Mesenchymal stem cell (in vitro differentiated cells and primary cell): Measurements from ENCODE around the gene CLEC16A.

Source experiments
- DNase-seq: peaks from one replicate; pipeline ENCODE4 v3.0.0-alpha.2; 2013
- H2AFZ ChIP-seq: one replicate; pipeline ENCODE4 v1.6.1; 2013; ENCODE audit warnings: low read depth, mild to moderate bottlenecking, control low read depth, inconsistent platforms, low read length, moderate library complexity
- H2AK5ac ChIP-seq: 2 replicates; pipeline ENCODE4 v1.6.1; 2013; ENCODE audit warnings: low read length, moderate library complexity, mild to moderate bottlenecking, inconsistent platforms; ENCODE audit not compliant: severe bottlenecking
- H2BK120ac ChIP-seq: one replicate; pipeline ENCODE4 v1.6.1; 2013; ENCODE audit warnings: low read depth, mild to moderate bottlenecking, inconsistent platforms, low read length, moderate library complexity
- H2BK12ac ChIP-seq, 2 experiments: one replicate each; pipeline ENCODE4 v1.6.1; 2013; ENCODE audit warnings: inconsistent platforms in 2 of 2, low read length in 2 of 2, mild to moderate bottlenecking in 2 of 2, moderate library complexity in 2 of 2, control low read depth in 1 of 2
- H2BK15ac ChIP-seq: one replicate; pipeline ENCODE4 v1.6.1; 2013; ENCODE audit warnings: mild to moderate bottlenecking, low read depth, inconsistent platforms; ENCODE audit not compliant: poor library complexity, severe bottlenecking
- H2BK5ac ChIP-seq: 2 replicates; pipeline ENCODE4 v1.6.1; 2013; ENCODE audit warnings: low read depth, mild to moderate bottlenecking, low read length, control low read depth, inconsistent platforms; ENCODE audit not compliant: poor library complexity, severe bottlenecking
- H3K14ac ChIP-seq, 2 experiments: one replicate each; pipeline ENCODE4 v1.6.1; 2013; ENCODE audit warnings: inconsistent platforms in 2 of 2, low read length in 2 of 2, control low read depth in 1 of 2, mild to moderate bottlenecking in 1 of 2, moderate library complexity in 1 of 2
- H3K18ac ChIP-seq, 2 experiments: one replicate each; pipeline ENCODE4 v1.6.1; 2013; ENCODE audit warnings: inconsistent platforms in 2 of 2, low read length in 2 of 2, control low read depth in 1 of 2, low read depth in 1 of 2, mild to moderate bottlenecking in 1 of 2
- H3K23ac ChIP-seq, 2 experiments: one replicate each; pipeline ENCODE4 v1.6.1; 2013; ENCODE audit warnings: inconsistent platforms in 2 of 2, low read length in 2 of 2, mild to moderate bottlenecking in 2 of 2, moderate library complexity in 2 of 2, control low read depth in 1 of 2
- H3K27ac ChIP-seq: 2 replicates; pipeline ENCODE4 v1.5.1; 2013; ENCODE audit warnings: mild to moderate bottlenecking, moderate library complexity, low read length, control low read depth, inconsistent platforms; ENCODE audit not compliant: poor library complexity, severe bottlenecking
- H3K27me3 ChIP-seq, 2 experiments: 2 replicates each; pipeline versions ENCODE4 v1.6.1 to v1.7.0; 2013; ENCODE audit warnings: low read length in 2 of 2, mild to moderate bottlenecking in 2 of 2, moderate library complexity in 2 of 2, control low read depth in 1 of 2, inconsistent platforms in 1 of 2; ENCODE audit not compliant: control insufficient read depth in 1 of 2, insufficient read depth in 1 of 2
- H3K36me3 ChIP-seq, 2 experiments: 2 replicates each; pipeline versions ENCODE4 v1.6.1 to v1.7.0; 2013; ENCODE audit warnings: low read length in 2 of 2, control low read depth in 1 of 2, inconsistent platforms in 1 of 2, low read depth in 1 of 2, mild to moderate bottlenecking in 1 of 2; ENCODE audit not compliant: insufficient read depth in 2 of 2, control insufficient read depth in 1 of 2
- H3K4ac ChIP-seq, 2 experiments: one replicate each; pipeline ENCODE4 v1.6.1; 2013; ENCODE audit warnings: inconsistent platforms in 2 of 2, low read length in 2 of 2, mild to moderate bottlenecking in 2 of 2, moderate library complexity in 2 of 2, control low read depth in 1 of 2, low read depth in 1 of 2
- H3K4me1 ChIP-seq: 2 replicates; pipeline ENCODE4 v1.6.1; 2013; ENCODE audit warnings: low read depth, low read length, control low read depth; ENCODE audit not compliant: control insufficient read depth, insufficient read depth
- H3K4me2 ChIP-seq: 2 replicates; pipeline ENCODE4 v1.6.1; 2013; ENCODE audit warnings: low read length, mild to moderate bottlenecking, inconsistent platforms; ENCODE audit not compliant: poor library complexity, severe bottlenecking
- H3K4me3 ChIP-seq, 2 experiments: 2 replicates each; pipeline versions ENCODE4 v1.5.1 to v1.7.0; 2013; ENCODE audit warnings: low read length in 2 of 2, mild to moderate bottlenecking in 2 of 2, control low read depth in 1 of 2, low read depth in 1 of 2; ENCODE audit not compliant: insufficient read depth in 1 of 2
- H3K79me1 ChIP-seq: replicated peaks from 2 replicates; pipeline ENCODE4 v1.6.1; 2013; ENCODE audit warnings: mild to moderate bottlenecking, control low read depth, low read length, inconsistent platforms; ENCODE audit not compliant: poor library complexity, severe bottlenecking
- H3K9ac ChIP-seq: 2 replicates; pipeline ENCODE4 v1.7.0; 2013; ENCODE audit warnings: mild to moderate bottlenecking, low read length, moderate library complexity
- H3K9me3 ChIP-seq: 2 replicates; pipeline ENCODE4 v1.7.0; 2013; ENCODE audit warnings: mild to moderate bottlenecking, low read length; ENCODE audit not compliant: control insufficient read depth
- H4K8ac ChIP-seq: one replicate; pipeline ENCODE4 v1.6.1; 2013; ENCODE audit warnings: inconsistent platforms, mild to moderate bottlenecking, low read length, moderate library complexity
- H4K91ac ChIP-seq: one replicate; pipeline ENCODE4 v1.6.1; 2013; ENCODE audit warnings: mild to moderate bottlenecking, low read length, inconsistent platforms
- WGBS: methylation state at CpG from one replicate; pipeline ENCODE4 v1.1.7; 2013; ENCODE audit warnings: mixed read lengths; 5-methylcytosine and 5-hydroxymethylcytosine counted together

The CLEC16A gene

DNA sequence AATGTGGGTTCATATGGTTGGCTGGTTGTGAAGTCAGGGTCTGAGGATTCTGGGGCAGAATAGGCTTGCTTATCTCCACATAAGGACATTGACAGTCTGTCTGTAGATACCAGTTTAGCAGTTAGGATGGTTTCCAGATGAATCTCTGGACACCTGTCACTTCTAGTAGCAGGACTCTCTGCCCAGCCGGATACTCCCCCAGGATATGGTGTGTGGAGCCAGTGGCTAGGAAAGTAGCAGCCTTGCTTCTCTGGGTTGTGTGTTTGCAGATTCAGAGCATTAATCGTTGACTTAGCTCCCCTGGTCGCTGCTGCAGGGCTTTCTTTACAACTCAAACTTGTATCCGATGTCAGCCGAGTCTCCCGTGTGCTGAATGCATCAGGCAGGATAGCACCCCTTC lies 45.2 kb downstream of the CLEC16A start:
- no peak overlapping the region for H3K23ac ChIP-seq
- H2AFZ ChIP-seq, result no peak overlapping the region
- H2BK15ac ChIP-seq, result no peak overlapping the region
- peaks cover 26% of the 10 kb centered on the region for H3K4me1 ChIP-seq
- peak overlapping the region; percentile 24 for H3K27ac ChIP-seq
- H3K14ac ChIP-seq, result no peak overlapping the region
- peaks cover 14 to 20% of the 10 kb centered on the region in 2 experiments for H3K36me3 ChIP-seq
- H3K4me3 ChIP-seq, result no peak overlapping the region
- no peak overlapping the region for H4K91ac ChIP-seq
- WGBS, result 84% methylated on average over 6 of the region's 6 CpGs
- H2BK120ac ChIP-seq, result no peak overlapping the region
- no peak overlapping the region for H2AK5ac ChIP-seq
- no peak overlapping the region for H3K4ac ChIP-seq
- H3K4me2 ChIP-seq, result no peak overlapping the region
- no peaks in the 10 kb centered on the region for H3K9me3 ChIP-seq
- H4K8ac ChIP-seq, result no peak overlapping the region
- DNase-seq, result no peak
- no peak overlapping the region for H3K9ac ChIP-seq
- no peaks in the 10 kb centered on the region for H3K27me3 ChIP-seq
- H3K18ac ChIP-seq, result no peak overlapping the region
- H2BK12ac ChIP-seq, result peak overlapping the region; percentile 18 to 85
- H2BK5ac ChIP-seq, result no peak overlapping the region
- H3K79me1 ChIP-seq, result peaks cover 12% of the 10 kb centered on the region

DNA sequence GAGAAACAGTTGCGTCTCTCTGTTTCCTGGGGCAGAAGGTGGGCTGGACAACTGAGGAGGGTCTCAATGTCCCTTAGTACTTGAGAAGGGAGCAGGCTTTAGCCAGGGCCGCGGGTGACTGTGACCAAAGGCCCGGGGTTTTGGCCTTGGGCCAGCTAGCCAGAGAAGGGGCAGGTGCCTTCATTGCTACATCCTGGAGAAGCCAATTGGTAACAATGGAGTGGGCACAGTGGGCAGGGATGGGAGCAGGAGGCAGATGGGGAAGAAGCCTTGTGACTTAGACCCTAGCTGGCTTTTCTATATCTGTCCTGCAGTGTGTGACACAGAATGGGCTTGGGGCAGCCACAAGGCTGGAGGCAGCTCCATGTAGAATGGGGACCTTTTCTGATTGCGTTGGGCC lies 46.0 kb downstream of the CLEC16A start:
- Histone ChIP-seq H3K18ac (peak overlapping the region in 1 of 2 experiments; percentile 59), H2BK120ac (peak overlapping the region; percentile 3), H3K4me1 (peaks cover 26% of the 10 kb centered on the region), H3K14ac (no peak overlapping the region), H2AK5ac (peak overlapping the region; percentile 72), H2BK12ac (peak overlapping the region; percentile 12 to 76), H3K36me3 (peaks cover 22 to 23% of the 10 kb centered on the region in 2 experiments), H2BK15ac (peak overlapping the region; percentile 9), H2AFZ (no peak overlapping the region), H2BK5ac (no peak overlapping the region), H3K79me1 (peaks cover 16% of the 10 kb centered on the region), H3K9me3 (no peaks in the 10 kb centered on the region), H3K27me3 (no peaks in the 10 kb centered on the region), H3K9ac (no peak overlapping the region), H3K4me3 (no peak overlapping the region), H3K4ac (no peak overlapping the region), H3K27ac (no peak overlapping the region), H3K4me2 (no peak overlapping the region), H4K91ac (peak overlapping the region; percentile 77), H4K8ac (no peak overlapping the region), H3K23ac (no peak overlapping the region)
- 97% methylated on average over 5 of the region's 5 CpGs for WGBS
- DNase-seq, result no peak

DNA sequence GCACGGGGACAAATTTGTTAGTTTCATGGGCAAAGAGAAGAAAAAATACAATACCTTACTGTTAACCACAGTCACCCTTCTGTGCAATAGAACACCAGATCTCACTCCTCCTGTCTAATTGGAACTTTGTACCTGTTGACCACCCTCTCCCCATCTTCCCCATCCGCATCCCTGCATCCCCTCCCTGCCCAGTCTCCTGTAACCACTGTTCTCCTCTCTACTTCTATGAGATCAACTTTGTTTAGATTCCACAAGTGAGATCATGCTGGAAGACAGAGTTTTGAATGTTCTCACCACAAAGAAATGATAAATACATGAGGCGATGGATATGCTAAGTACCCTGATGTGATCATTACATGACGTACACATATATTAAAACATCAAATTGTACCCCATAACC lies 47.7 kb downstream of the CLEC16A start:
- no peak overlapping the region for H2BK12ac ChIP-seq
- H3K79me1 ChIP-seq, result peaks cover 29% of the 10 kb centered on the region

DNA sequence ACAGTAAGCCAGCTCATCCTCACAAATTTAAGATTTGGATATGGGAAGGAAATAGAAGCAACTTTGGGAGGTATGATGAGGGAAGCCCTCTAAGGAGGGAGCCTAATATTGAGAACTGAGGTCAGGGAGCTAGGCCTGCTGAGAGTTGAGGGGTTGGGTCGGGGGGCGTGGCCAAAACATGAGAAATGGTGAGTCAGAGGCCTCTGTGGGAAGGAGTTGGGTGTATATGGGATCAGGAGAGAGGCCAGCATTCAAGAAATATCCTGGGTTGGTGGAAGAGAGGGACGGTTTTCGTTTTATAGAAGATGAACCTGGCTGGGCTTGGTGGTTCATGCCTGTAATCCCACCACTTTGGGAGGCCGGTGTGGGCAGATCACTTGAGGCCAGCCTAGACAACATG lies 48.4 kb downstream of the CLEC16A start:
- peak overlapping the region; percentile 85 to 97 for H2BK12ac ChIP-seq
- H3K9ac ChIP-seq, result peak overlapping the region; percentile 32
- DNase-seq, result peak; percentile 92
- peaks cover 28 to 36% of the 10 kb centered on the region in 2 experiments for H3K36me3 ChIP-seq
- peak overlapping the region; percentile 46 for H4K8ac ChIP-seq
- H2BK120ac ChIP-seq, result peak overlapping the region; percentile 23
- peak overlapping the region in 1 of 2 experiments; percentile 52 for H3K4me3 ChIP-seq
- peak overlapping the region; percentile 72 for H4K91ac ChIP-seq
- no peak overlapping the region for H2BK5ac ChIP-seq
- no peaks in the 10 kb centered on the region for H3K9me3 ChIP-seq
- peaks cover 30% of the 10 kb centered on the region for H3K79me1 ChIP-seq
- H3K14ac ChIP-seq, result no peak overlapping the region
- H3K4me2 ChIP-seq, result no peak overlapping the region
- H3K27me3 ChIP-seq, result no peaks in the 10 kb centered on the region
- H3K23ac ChIP-seq, result no peak overlapping the region
- 18% methylated on average over 5 of the region's 5 CpGs for WGBS
- no peak overlapping the region for H2AFZ ChIP-seq
- peak overlapping the region in 1 of 2 experiments; percentile 63 for H3K4ac ChIP-seq
- H2AK5ac ChIP-seq, result peak overlapping the region; percentile 95
- peaks cover 26% of the 10 kb centered on the region for H3K4me1 ChIP-seq
- H3K18ac ChIP-seq, result peak overlapping the region; percentile 77 to 90
- H2BK15ac ChIP-seq, result peak overlapping the region; percentile 8
- peak overlapping the region; percentile 92 for H3K27ac ChIP-seq

More for the DNA sequence above, 47.7 kb downstream of the CLEC16A start:
- H3K4ac ChIP-seq, result no peak overlapping the region
- H3K4me2 ChIP-seq, result no peak overlapping the region
- H2AFZ ChIP-seq, result no peak overlapping the region
- peaks cover 26 to 35% of the 10 kb centered on the region in 2 experiments for H3K36me3 ChIP-seq
- no peak overlapping the region for H2BK120ac ChIP-seq
- H4K91ac ChIP-seq, result no peak overlapping the region
- H3K27ac ChIP-seq, result peak overlapping the region; percentile 84
- no peak overlapping the region for H3K23ac ChIP-seq
- DNase-seq, result peak; percentile 97
- WGBS, result 0% methylated on average over 1 of the region's 4 CpGs
- H3K27me3 ChIP-seq, result no peaks in the 10 kb centered on the region
- H3K14ac ChIP-seq, result no peak overlapping the region
- no peak overlapping the region for H2BK5ac ChIP-seq
- peak overlapping the region in 1 of 2 experiments; percentile 30 for H3K18ac ChIP-seq
- H2BK15ac ChIP-seq, result no peak overlapping the region
- peak overlapping the region; percentile 32 for H3K9ac ChIP-seq
- no peak overlapping the region for H3K4me3 ChIP-seq
- no peak overlapping the region for H2AK5ac ChIP-seq
- no peak overlapping the region for H4K8ac ChIP-seq
- peaks cover 26% of the 10 kb centered on the region for H3K4me1 ChIP-seq
- H3K9me3 ChIP-seq, result no peaks in the 10 kb centered on the region
